Measurements from ENCODE around the gene SMG1.

DNA sequence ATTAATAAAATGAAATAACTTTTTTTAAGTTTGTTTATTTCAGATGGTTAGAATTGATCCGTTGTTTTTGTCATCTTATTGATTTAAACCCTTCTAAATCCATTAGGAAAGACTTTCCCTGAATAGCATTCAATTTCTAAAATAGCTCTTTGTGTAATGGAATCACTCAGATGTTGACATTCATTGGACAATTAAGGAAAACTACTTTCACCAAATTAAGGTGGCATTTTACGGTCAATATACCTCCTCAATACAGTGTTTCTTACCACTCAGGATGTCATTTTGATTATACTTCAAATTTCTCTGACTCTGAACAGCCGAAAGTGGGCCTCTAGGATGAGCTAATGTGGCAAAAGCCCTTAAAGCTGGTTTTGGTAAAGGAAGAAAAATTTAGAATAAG lies 126.7 kb downstream of the SMG1 start:
- TF ChIP-seq, protein P1, sequence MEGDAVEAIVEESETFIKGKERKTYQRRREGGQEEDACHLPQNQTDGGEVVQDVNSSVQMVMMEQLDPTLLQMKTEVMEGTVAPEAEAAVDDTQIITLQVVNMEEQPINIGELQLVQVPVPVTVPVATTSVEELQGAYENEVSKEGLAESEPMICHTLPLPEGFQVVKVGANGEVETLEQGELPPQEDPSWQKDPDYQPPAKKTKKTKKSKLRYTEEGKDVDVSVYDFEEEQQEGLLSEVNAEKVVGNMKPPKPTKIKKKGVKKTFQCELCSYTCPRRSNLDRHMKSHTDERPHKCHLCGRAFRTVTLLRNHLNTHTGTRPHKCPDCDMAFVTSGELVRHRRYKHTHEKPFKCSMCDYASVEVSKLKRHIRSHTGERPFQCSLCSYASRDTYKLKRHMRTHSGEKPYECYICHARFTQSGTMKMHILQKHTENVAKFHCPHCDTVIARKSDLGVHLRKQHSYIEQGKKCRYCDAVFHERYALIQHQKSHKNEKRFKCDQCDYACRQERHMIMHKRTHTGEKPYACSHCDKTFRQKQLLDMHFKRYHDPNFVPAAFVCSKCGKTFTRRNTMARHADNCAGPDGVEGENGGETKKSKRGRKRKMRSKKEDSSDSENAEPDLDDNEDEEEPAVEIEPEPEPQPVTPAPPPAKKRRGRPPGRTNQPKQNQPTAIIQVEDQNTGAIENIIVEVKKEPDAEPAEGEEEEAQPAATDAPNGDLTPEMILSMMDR (IDR thresholded peaks at IDR 0.05), result no peak
- TF ChIP-seq ZFX (IDR thresholded peaks at IDR 0.05; ENCODE audit: borderline replicate concordance), result no peak

Measured in 22Rv1 (cell line).